SK-N-SH treated with all-trans-retinoic acid at 6 μM for 48 hours (cell line): ENCODE measurements around the gene MAN1A2.

Experiments used
- ATAC-seq: fragments of 200-7000 bp; cut with Tn5 transposase; 3 replicates; pipeline ENCODE4 v1.9.1; 2020; ENCODE audit warnings: mild to moderate bottlenecking, moderate library complexity
- ARNTL ChIP-seq: fragments of 450-650 bp; formaldehyde crosslinking; IDR thresholded peaks from 2 replicates; pipeline ENCODE4 v1.5.0; 2020; ENCODE audit warnings: low read depth, mild to moderate bottlenecking, moderate library complexity, borderline replicate concordance
- BACH2 ChIP-seq: fragments of 250-450 bp; sonication (Bioruptor Pico); IDR thresholded peaks from 2 replicates; pipeline ENCODE4 v1.9.0; 2021; ENCODE audit warnings: mild to moderate bottlenecking, borderline replicate concordance
- ESRRG ChIP-seq: fragments of 250-450 bp; sonication (Bioruptor Pico); IDR thresholded peaks from 2 replicates; pipeline ENCODE4 v1.6.1; 2021; ENCODE audit warnings: mild to moderate bottlenecking
- GLIS3 ChIP-seq: fragments of 250-450 bp; sonication (Bioruptor Pico); IDR thresholded peaks from 2 replicates; pipeline ENCODE4 v1.5.0; 2020; ENCODE audit warnings: mild to moderate bottlenecking, moderate library complexity
- ISL1 ChIP-seq: fragments of 250-450 bp; sonication (Bioruptor Pico); IDR thresholded peaks from 2 replicates; pipeline ENCODE4 v2.1.2; 2022; ENCODE audit warnings: mild to moderate bottlenecking, moderate library complexity
- OSR1 ChIP-seq: fragments of 250-450 bp; sonication (Bioruptor Pico); IDR thresholded peaks from 2 replicates; pipeline ENCODE4 v1.8.0; 2022; ENCODE audit warnings: moderate library complexity, mild to moderate bottlenecking, inconsistent platforms
- PPARA ChIP-seq: fragments of 250-450 bp; sonication (Bioruptor Pico); IDR thresholded peaks from 2 replicates; pipeline ENCODE4 v1.5.0; 2020; ENCODE audit warnings: mild to moderate bottlenecking, borderline replicate concordance
- RARB ChIP-seq: fragments of 250-450 bp; sonication (Bioruptor Pico); IDR thresholded peaks from 2 replicates; pipeline ENCODE4 v1.8.0; 2021; ENCODE audit warnings: mild to moderate bottlenecking, moderate library complexity
- SNAI2 ChIP-seq: fragments of 250-450 bp; sonication (Bioruptor Pico); IDR thresholded peaks from 2 replicates; pipeline ENCODE4 v1.5.0; 2020; ENCODE audit warnings: mild to moderate bottlenecking, moderate library complexity
- TCF4 ChIP-seq: fragments of 250-450 bp; sonication (Bioruptor Pico); IDR thresholded peaks from 2 replicates; pipeline ENCODE4 v1.8.0; 2021; ENCODE audit warnings: mild to moderate bottlenecking, moderate library complexity, borderline replicate concordance
- TOX ChIP-seq: fragments of 250-450 bp; sonication (Bioruptor Pico); IDR thresholded peaks from 2 replicates; pipeline ENCODE4 v1.8.0; 2021; ENCODE audit warnings: mild to moderate bottlenecking, moderate library complexity, borderline replicate concordance
- ZC3H10 ChIP-seq: fragments of 250-450 bp; sonication (Bioruptor Pico); IDR thresholded peaks from 2 replicates; pipeline ENCODE4 v1.5.1; 2021; ENCODE audit warnings: mild to moderate bottlenecking, moderate library complexity
- ZFP3 ChIP-seq: fragments of 250-450 bp; sonication (Bioruptor Pico); IDR thresholded peaks from 2 replicates; pipeline ENCODE4 v1.5.0; 2020; ENCODE audit warnings: mild to moderate bottlenecking, moderate library complexity
- ZFP30 ChIP-seq: fragments of 450-650 bp; formaldehyde crosslinking; IDR thresholded peaks from 2 replicates; pipeline ENCODE4 v1.5.0; 2022; ENCODE audit warnings: mild to moderate bottlenecking, moderate library complexity
- ZNF565 ChIP-seq: fragments of 450-650 bp; formaldehyde crosslinking; conservative IDR thresholded peaks from 2 replicates; pipeline ENCODE4 v1.5.0; 2020; ENCODE audit warnings: low read depth, mild to moderate bottlenecking, moderate library complexity
- ZNF70 ChIP-seq: fragments of 450-650 bp; formaldehyde crosslinking; IDR thresholded peaks from 2 replicates; pipeline ENCODE4 v1.5.0; 2020; ENCODE audit warnings: mild to moderate bottlenecking, moderate library complexity
- ZNF8 ChIP-seq: fragments of 450-650 bp; formaldehyde crosslinking; IDR thresholded peaks from 2 replicates; pipeline ENCODE4 v1.5.0; 2020; ENCODE audit warnings: mild to moderate bottlenecking, moderate library complexity
- TF ChIP-seq, protein P1 (sequence below): fragments of 250-450 bp; sonication (Bioruptor Pico); IDR thresholded peaks from 2 replicates; pipeline ENCODE4 v1.5.0; 2020; ENCODE audit warnings: mild to moderate bottlenecking, moderate library complexity
- TF ChIP-seq, protein P2 (sequence below): fragments of 250-450 bp; sonication (Bioruptor Pico); IDR thresholded peaks from 2 replicates; pipeline ENCODE4 v1.5.1; 2021; ENCODE audit warnings: mild to moderate bottlenecking, moderate library complexity
- TF ChIP-seq, protein P3 (sequence below): fragments of 250-450 bp; sonication (Bioruptor Pico); IDR thresholded peaks from 2 replicates; pipeline ENCODE4 v1.8.0; 2020; ENCODE audit warnings: mild to moderate bottlenecking, moderate library complexity, borderline replicate concordance
- TF ChIP-seq, protein P4 (sequence below): fragments of 250-450 bp; sonication (Bioruptor Pico); IDR thresholded peaks from 2 replicates; pipeline ENCODE4 v1.8.0; 2021; ENCODE audit warnings: low read depth, mild to moderate bottlenecking, moderate library complexity, borderline replicate concordance
- TF ChIP-seq, protein P5 (sequence below): fragments of 250-450 bp; sonication (Bioruptor Pico); IDR thresholded peaks from 2 replicates; pipeline ENCODE4 v1.5.1; 2020; ENCODE audit warnings: low read depth, mild to moderate bottlenecking, moderate library complexity

The MAN1A2 gene

DNA sequence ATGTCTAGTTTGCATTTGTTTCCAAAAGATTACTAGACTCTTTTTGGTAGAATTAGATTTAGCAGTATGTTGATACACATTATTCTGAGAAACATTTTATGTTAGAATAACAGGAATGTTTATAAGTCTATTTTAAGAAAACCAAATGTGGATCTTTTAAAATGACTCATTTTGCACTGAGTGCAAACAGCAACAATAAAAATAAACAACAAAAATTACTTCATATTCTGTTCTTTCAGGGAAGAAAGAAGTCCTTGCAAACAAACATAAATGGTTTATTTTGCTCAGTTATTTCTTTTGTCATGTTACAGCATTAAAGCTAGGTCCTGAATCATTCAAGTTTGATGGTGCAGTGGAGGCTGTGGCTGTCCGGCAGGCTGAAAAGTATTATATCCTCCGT lies 131.8 kb downstream of the MAN1A2 start:
- ATAC-seq = no peak
- no peak for TF ChIP-seq OSR1 (CRISPR knock-in tag)
- TF ChIP-seq GLIS3 = no peak
- no peak for TF ChIP-seq TCF4 (CRISPR knock-in tag)
- TF ChIP-seq ZFP30 (CRISPR knock-in tag) = no peak
- TF ChIP-seq ARNTL (CRISPR knock-in tag) = no peak
- no peak for TF ChIP-seq ISL1
- TF ChIP-seq, protein P1, sequence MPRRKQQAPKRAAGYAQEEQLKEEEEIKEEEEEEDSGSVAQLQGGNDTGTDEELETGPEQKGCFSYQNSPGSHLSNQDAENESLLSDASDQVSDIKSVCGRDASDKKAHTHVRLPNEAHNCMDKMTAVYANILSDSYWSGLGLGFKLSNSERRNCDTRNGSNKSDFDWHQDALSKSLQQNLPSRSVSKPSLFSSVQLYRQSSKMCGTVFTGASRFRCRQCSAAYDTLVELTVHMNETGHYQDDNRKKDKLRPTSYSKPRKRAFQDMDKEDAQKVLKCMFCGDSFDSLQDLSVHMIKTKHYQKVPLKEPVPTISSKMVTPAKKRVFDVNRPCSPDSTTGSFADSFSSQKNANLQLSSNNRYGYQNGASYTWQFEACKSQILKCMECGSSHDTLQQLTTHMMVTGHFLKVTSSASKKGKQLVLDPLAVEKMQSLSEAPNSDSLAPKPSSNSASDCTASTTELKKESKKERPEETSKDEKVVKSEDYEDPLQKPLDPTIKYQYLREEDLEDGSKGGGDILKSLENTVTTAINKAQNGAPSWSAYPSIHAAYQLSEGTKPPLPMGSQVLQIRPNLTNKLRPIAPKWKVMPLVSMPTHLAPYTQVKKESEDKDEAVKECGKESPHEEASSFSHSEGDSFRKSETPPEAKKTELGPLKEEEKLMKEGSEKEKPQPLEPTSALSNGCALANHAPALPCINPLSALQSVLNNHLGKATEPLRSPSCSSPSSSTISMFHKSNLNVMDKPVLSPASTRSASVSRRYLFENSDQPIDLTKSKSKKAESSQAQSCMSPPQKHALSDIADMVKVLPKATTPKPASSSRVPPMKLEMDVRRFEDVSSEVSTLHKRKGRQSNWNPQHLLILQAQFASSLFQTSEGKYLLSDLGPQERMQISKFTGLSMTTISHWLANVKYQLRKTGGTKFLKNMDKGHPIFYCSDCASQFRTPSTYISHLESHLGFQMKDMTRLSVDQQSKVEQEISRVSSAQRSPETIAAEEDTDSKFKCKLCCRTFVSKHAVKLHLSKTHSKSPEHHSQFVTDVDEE (CRISPR knock-in tag) = no peak
- TF ChIP-seq, protein P2, sequence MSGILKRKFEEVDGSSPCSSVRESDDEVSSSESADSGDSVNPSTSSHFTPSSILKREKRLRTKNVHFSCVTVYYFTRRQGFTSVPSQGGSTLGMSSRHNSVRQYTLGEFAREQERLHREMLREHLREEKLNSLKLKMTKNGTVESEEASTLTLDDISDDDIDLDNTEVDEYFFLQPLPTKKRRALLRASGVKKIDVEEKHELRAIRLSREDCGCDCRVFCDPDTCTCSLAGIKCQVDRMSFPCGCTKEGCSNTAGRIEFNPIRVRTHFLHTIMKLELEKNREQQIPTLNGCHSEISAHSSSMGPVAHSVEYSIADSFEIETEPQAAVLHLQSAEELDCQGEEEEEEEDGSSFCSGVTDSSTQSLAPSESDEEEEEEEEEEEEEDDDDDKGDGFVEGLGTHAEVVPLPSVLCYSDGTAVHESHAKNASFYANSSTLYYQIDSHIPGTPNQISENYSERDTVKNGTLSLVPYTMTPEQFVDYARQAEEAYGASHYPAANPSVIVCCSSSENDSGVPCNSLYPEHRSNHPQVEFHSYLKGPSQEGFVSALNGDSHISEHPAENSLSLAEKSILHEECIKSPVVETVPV (CRISPR knock-in tag) = no peak
- no peak for TF ChIP-seq ZNF8 (CRISPR knock-in tag)
- no peak for TF ChIP-seq ZFP3 (CRISPR knock-in tag)
- no peak for TF ChIP-seq ESRRG
- TF ChIP-seq, protein P3, sequence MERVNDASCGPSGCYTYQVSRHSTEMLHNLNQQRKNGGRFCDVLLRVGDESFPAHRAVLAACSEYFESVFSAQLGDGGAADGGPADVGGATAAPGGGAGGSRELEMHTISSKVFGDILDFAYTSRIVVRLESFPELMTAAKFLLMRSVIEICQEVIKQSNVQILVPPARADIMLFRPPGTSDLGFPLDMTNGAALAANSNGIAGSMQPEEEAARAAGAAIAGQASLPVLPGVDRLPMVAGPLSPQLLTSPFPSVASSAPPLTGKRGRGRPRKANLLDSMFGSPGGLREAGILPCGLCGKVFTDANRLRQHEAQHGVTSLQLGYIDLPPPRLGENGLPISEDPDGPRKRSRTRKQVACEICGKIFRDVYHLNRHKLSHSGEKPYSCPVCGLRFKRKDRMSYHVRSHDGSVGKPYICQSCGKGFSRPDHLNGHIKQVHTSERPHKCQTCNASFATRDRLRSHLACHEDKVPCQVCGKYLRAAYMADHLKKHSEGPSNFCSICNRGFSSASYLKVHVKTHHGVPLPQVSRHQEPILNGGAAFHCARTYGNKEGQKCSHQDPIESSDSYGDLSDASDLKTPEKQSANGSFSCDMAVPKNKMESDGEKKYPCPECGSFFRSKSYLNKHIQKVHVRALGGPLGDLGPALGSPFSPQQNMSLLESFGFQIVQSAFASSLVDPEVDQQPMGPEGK (CRISPR knock-in tag) = no peak
- TF ChIP-seq BACH2 (CRISPR knock-in tag) = no peak
- TF ChIP-seq, all 23 proteins: peak for 0

DNA sequence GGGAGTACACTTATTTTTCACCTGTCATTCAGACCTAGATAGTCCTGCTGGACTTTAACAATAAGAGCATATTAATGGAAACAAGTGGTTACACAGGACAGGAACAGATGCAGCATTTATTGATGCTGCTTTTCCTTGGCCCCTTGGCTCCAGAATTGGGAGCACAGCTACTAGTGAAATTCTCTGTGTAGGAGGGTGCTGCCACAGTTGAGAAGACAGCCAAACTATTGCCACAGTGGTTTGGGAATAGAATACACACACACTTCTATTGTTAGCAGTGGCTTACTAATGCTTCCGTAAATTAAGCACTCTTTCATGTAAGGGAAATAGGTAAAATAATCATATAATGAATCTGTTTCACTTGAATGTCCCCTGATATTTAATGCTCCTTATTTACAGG lies 133.3 kb downstream of the MAN1A2 start:
- ATAC-seq = no peak
- TF ChIP-seq TCF4 (CRISPR knock-in tag) (no peak), SNAI2 (CRISPR knock-in tag) (no peak), ZFP30 (CRISPR knock-in tag) (no peak), ZNF8 (CRISPR knock-in tag) (no peak), GLIS3 (no peak), OSR1 (CRISPR knock-in tag) (no peak), TOX (CRISPR knock-in tag) (no peak), ZC3H10 (CRISPR knock-in tag) (no peak), ZNF70 (CRISPR knock-in tag) (no peak), ZFP3 (CRISPR knock-in tag) (no peak), ARNTL (CRISPR knock-in tag) (no peak), RARB (CRISPR knock-in tag) (no peak), ZNF565 (no peak)
- TF ChIP-seq, protein P4, sequence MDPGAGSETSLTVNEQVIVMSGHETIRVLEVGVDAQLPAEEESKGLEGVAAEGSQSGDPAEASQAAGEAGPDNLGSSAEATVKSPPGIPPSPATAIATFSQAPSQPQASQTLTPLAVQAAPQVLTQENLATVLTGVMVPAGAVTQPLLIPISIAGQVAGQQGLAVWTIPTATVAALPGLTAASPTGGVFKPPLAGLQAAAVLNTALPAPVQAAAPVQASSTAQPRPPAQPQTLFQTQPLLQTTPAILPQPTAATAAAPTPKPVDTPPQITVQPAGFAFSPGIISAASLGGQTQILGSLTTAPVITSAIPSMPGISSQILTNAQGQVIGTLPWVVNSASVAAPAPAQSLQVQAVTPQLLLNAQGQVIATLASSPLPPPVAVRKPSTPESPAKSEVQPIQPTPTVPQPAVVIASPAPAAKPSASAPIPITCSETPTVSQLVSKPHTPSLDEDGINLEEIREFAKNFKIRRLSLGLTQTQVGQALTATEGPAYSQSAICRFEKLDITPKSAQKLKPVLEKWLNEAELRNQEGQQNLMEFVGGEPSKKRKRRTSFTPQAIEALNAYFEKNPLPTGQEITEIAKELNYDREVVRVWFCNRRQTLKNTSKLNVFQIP (CRISPR knock-in tag) = no peak
- TF ChIP-seq, protein P3 (CRISPR knock-in tag) = no peak
- TF ChIP-seq, all 23 proteins: peak for 0

DNA sequence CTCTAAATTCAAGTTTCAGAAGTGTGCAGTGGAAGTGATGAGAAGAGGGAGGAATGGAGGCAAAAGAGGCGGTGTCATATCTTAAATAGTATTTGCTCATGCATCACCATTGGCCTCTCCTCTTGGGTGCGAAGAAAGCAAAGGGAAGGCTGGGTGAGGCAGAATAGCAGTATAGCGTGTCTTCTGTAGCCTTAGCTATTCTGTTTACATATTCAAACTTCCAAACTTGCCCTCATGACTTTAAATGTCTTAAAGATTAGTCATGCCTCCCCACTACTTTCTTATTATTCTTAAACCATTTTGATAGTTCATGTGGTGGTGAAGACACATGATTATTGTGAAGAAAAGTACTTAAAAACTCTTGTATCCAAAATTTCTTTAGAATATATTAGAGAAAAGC lies 134.0 kb downstream of the MAN1A2 start:
- no peak for TF ChIP-seq ZC3H10 (CRISPR knock-in tag)
- TF ChIP-seq, protein P3 (CRISPR knock-in tag) = no peak
- TF ChIP-seq TCF4 (CRISPR knock-in tag) = no peak
- TF ChIP-seq PPARA (CRISPR knock-in tag) = no peak
- TF ChIP-seq ZNF70 (CRISPR knock-in tag) = no peak
- TF ChIP-seq, protein P5, sequence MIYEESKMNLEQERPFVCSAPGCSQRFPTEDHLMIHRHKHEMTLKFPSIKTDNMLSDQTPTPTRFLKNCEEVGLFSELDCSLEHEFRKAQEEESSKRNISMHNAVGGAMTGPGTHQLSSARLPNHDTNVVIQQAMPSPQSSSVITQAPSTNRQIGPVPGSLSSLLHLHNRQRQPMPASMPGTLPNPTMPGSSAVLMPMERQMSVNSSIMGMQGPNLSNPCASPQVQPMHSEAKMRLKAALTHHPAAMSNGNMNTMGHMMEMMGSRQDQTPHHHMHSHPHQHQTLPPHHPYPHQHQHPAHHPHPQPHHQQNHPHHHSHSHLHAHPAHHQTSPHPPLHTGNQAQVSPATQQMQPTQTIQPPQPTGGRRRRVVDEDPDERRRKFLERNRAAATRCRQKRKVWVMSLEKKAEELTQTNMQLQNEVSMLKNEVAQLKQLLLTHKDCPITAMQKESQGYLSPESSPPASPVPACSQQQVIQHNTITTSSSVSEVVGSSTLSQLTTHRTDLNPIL (CRISPR knock-in tag) = no peak
- no peak for TF ChIP-seq ZNF565
- no peak for TF ChIP-seq BACH2 (CRISPR knock-in tag)
- ATAC-seq = no peak
